Naive thymus-derived CD4-positive, alpha-beta T cell (primary cell): Measurements from ENCODE around the gene FHIT. TPM values are rescaled to one million over a fixed set of nuclear protein-coding genes. Genes with fewer than 3 reads are reported as not detected.

Experiments used
- ATAC-seq: fragments of 150-1000 bp; cut with Tn5 transposase; 2 replicates; pipeline ENCODE4 v1.10.0; 2021; ENCODE audit warnings: mild to moderate bottlenecking, moderate library complexity
- CTCF ChIA-PET: fragments of 350-600 bp; sonication (Branson Sonifier 250); formaldehyde crosslinking; loops from one replicate; lab custom pipeline; 2021; ENCODE audit warnings: antibody characterized with exemption; lab: Charles Lee
- POLR2A ChIA-PET: fragments of 350-600 bp; sonication (Branson Sonifier 250); formaldehyde crosslinking; loops from one replicate; lab custom pipeline; 2021; ENCODE audit warnings: antibody characterized with exemption, inconsistent platforms; lab: Charles Lee
- DNase-seq, 9 donors: peaks; one replicate each; pipeline versions ENCODE4 v3.0.0 to v3.0.0-alpha.2; 2020 to 2022; ENCODE audit warnings: mixed read lengths in 1 of 9
- H3K27ac ChIP-seq: one replicate; pipeline ENCODE4 v1.7.0; 2013; ENCODE audit warnings: mild to moderate bottlenecking, low read depth, low read length, moderate library complexity
- H3K27me3 ChIP-seq, 2 donors: one replicate each; pipeline ENCODE4 v1.7.0; 2013; ENCODE audit warnings: low read length in 2 of 2, mild to moderate bottlenecking in 2 of 2, moderate library complexity in 2 of 2; ENCODE audit not compliant: control insufficient read depth in 2 of 2, insufficient read depth in 2 of 2
- H3K36me3 ChIP-seq, 3 experiments: 1 replicate in 2 of 3; 2 replicates in 1 of 3; pipeline ENCODE4 v1.7.0; 2013; ENCODE audit warnings: low read length in 3 of 3, mild to moderate bottlenecking in 3 of 3, moderate library complexity in 1 of 3; ENCODE audit not compliant: insufficient read depth in 3 of 3, control insufficient read depth in 2 of 3
- H3K4me1 ChIP-seq, 2 donors: one replicate each; pipeline ENCODE4 v1.7.0; 2013; ENCODE audit warnings: low read length in 2 of 2, mild to moderate bottlenecking in 2 of 2, moderate library complexity in 1 of 2; ENCODE audit not compliant: control insufficient read depth in 2 of 2, insufficient read depth in 2 of 2
- H3K4me3 ChIP-seq: 2 replicates; pipeline ENCODE4 v1.7.0; 2013; ENCODE audit warnings: mild to moderate bottlenecking, low read length
- H3K9me3 ChIP-seq, 3 experiments: 1 replicate in 2 of 3; 2 replicates in 1 of 3; pipeline ENCODE4 v1.7.0; 2013; ENCODE audit warnings: low read length in 3 of 3; ENCODE audit not compliant: control insufficient read depth in 2 of 3
- H3K27ac Mint-ChIP-seq, 9 donors: one replicate each; pipeline ENCODE4 v1.8.0; 2020 to 2022; ENCODE audit warnings: mixed read lengths in 9 of 9, mild to moderate bottlenecking in 8 of 9, moderate library complexity in 5 of 9, inconsistent platforms in 2 of 9
- H3K27me3 Mint-ChIP-seq, 5 donors: one replicate each; pipeline ENCODE4 v1.8.0; 2021 to 2022; ENCODE audit warnings: mixed read lengths in 5 of 5, mild to moderate bottlenecking in 1 of 5
- H3K36me3 Mint-ChIP-seq, 5 donors: one replicate each; pipeline ENCODE4 v1.8.0; 2020 to 2022; ENCODE audit warnings: mixed read lengths in 5 of 5, mild to moderate bottlenecking in 3 of 5, inconsistent platforms in 1 of 5
- H3K4me1 Mint-ChIP-seq, 7 donors: one replicate each; pipeline ENCODE4 v1.8.0; 2020 to 2022; ENCODE audit warnings: mixed read lengths in 7 of 7, mild to moderate bottlenecking in 3 of 7, inconsistent platforms in 1 of 7
- H3K4me3 Mint-ChIP-seq, 10 donors: one replicate each; pipeline ENCODE4 v1.8.0; 2020 to 2022; ENCODE audit warnings: mild to moderate bottlenecking in 10 of 10, mixed read lengths in 10 of 10, moderate library complexity in 6 of 10, inconsistent platforms in 2 of 10
- H3K9me3 Mint-ChIP-seq, 11 donors: one replicate each; pipeline ENCODE4 v1.8.0; 2020 to 2022; ENCODE audit warnings: mixed read lengths in 11 of 11, mild to moderate bottlenecking in 4 of 11, inconsistent platforms in 1 of 11, moderate library complexity in 1 of 11
- intact Hi-C, 2 donors: fragments of 100-400 bp; cut with micrococcal nuclease; formaldehyde crosslinking; loops; one replicate each; pipeline ENCODE4 v1.15.1; 2023
- polyA plus RNA-seq, 2 donors: library from polyadenylated mRNA; unstranded; fragments of 300-500 nt; fragmentation: Illumina TruSeq; gene quantifications; one replicate each; pipeline ENCODE4 v1.2.3, GENCODE V29; 2021
- total RNA-seq, 6 experiments: library from RNA in 5 of 6; stranded (reverse) in 5 of 6; gene quantifications; 1 replicate in 5 of 6; 2 replicates in 1 of 6; pipeline ENCODE4 v1.2.3 and lab custom pipeline; 2021 to 2026

Gene FHIT
- total and polyA plus RNA-seq, 7 experiments from 2014 or later, result 51.2 to 230 (median 152) TPM

DNA sequence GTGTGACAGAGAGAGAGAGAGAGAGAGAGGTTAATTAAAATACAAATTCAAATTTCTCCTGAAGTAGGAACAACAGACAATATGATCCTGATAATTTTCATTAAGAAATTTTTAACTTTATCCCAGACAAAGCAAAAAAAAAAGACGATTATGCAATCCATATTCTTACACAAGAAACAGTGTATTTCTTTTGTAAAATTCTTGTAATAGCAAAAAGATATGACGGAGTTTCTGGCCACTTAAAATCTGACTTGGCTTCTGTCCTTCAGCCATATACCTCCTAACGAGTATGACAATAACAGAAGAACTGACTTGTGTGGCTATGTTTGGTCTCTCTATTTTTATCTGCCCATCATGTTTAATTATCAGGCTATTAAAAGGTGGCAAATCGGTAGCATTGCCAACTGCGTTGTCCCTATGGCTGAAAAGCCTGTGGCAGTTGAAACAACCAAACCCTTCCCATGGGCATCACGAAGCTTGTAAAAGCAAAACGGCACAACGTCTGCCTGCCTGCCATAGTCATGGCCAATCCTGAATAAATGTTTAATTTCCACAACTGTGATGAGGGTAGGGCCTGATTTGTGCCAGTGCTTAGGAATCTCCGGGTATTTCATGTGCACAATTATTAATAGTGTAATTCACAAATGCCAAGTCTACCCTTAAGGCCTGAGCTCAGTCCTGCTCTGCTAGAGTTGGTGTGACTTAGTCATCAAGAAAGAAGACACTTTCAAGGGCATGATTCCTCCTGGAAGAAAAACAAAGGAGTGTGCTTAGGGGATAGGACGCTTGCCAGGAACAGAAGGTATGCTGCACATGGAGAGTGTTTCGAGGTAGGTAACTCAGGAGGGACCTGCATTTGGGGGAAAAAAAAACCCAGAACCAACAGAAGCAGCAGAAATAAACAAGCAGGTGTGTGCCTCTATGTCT, 1090.2 kb downstream of the FHIT start:
- intact Hi-C loops, result no loop called here
- Histone ChIP-seq H3K4me3 (no peak overlapping the region), H3K36me3 (no peaks in the 10 kb centered on the region), H3K27me3 (no peaks in the 10 kb centered on the region), H3K9me3 (no peaks in the 10 kb centered on the region), H3K4me1 (no peaks in the 10 kb centered on the region), H3K27ac (no peak overlapping the region)
- DNase-seq (no peak), ATAC-seq (no peak)
- H3K4me3 Mint-ChIP-seq, result no peak overlapping the region
- ChIA-PET POLR2A (no interaction called here), CTCF (interaction anchor here (0.5 kb wide), 1 partner anchor 12 kb away, joined by 3 read pairs; no protein-coding TSS in a partner anchor)
- H3K36me3 Mint-ChIP-seq, result peaks cover 0 to 2% (median 0%) of the 10 kb centered on the region in 5 donors
- peak overlapping the region in 1 of 9 donors; percentile 13 for H3K27ac Mint-ChIP-seq
- peaks cover 5 to 17% (median 10%) of the 10 kb centered on the region in 7 donors for H3K4me1 Mint-ChIP-seq
- no peaks in the 10 kb centered on the region for H3K27me3 Mint-ChIP-seq
- peaks cover 0 to 9% (median 0%) of the 10 kb centered on the region in 11 donors for H3K9me3 Mint-ChIP-seq

DNA sequence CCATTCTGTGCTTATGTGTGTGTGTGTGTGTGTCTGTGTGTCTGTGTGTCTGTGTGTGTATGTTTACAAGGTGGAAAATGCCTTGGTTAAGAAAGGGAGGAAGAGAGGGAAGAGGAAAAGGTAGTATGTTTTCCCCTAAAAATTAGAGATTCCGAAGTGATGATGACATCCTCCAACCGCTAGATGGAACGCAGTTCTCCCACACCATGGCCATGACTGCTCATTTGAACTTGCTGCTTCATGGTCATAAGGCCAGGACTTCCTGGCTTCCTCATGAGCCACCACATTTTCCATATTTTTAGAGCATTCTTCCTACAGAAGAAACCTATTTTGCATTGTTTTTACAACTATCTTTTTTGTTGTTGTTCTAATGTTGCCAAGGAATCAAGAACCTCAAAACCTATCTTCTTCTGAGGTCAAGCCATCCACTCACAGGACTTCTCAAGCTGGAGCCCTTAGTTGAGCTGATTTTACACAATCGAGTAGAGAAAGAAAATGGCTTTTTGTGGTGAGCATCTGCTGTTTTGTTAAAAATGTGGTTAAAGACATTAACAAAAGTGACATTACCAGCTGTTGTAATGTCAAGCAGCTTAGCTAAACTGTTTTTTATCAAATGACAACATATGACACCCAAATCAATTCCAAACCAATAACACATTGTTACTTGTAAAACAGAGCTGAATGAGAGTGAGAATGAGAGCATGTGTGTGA, 1091.0 kb downstream of the FHIT start:
- Histone ChIP-seq H3K4me1 (no peaks in the 10 kb centered on the region), H3K36me3 (no peaks in the 10 kb centered on the region), H3K27ac (no peak overlapping the region), H3K4me3 (no peak overlapping the region), H3K9me3 (no peaks in the 10 kb centered on the region), H3K27me3 (no peaks in the 10 kb centered on the region)
- peaks cover 0 to 6% (median 0%) of the 10 kb centered on the region in 11 donors for H3K9me3 Mint-ChIP-seq
- no peak overlapping the region for H3K4me3 Mint-ChIP-seq
- no peaks in the 10 kb centered on the region for H3K27me3 Mint-ChIP-seq
- intact Hi-C loops, result no loop called here
- H3K27ac Mint-ChIP-seq, result peak overlapping the region in 2 of 9 donors; percentile 13 to 33
- H3K4me1 Mint-ChIP-seq, result peaks cover 5 to 17% (median 10%) of the 10 kb centered on the region in 7 donors
- peaks cover 0 to 2% (median 0%) of the 10 kb centered on the region in 5 donors for H3K36me3 Mint-ChIP-seq
- ATAC-seq (peak; percentile 18), DNase-seq (no peak)
- ChIA-PET POLR2A (no interaction called here), CTCF (no interaction called here)

DNA sequence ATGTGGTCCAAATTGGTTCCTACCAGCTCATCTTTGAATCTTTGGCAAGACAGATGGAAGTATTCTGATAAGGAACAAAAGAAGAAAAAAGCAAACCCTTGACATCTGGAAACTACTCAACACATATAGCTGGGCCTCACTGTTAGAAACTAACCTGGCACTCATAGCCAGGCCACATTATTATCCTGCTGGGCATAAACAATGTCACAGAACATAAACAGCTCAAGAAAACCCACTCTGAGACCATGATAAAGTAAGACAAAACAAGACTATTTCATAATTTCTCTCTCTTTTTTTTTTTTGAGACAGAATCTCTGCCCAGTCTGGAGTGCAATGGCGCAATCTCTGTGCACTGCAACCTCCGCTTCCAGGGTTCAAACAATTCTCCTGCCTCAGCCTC, 1093.2 kb downstream of the FHIT start:
- Mint-ChIP-seq H3K4me3 (no peak overlapping the region), H3K9me3 (peaks cover 0 to 4% (median 0%) of the 10 kb centered on the region in 11 donors), H3K36me3 (no peaks in the 10 kb centered on the region), H3K27me3 (no peaks in the 10 kb centered on the region), H3K27ac (no peak overlapping the region), H3K4me1 (peaks cover 5 to 17% (median 10%) of the 10 kb centered on the region in 7 donors)
- Histone ChIP-seq H3K9me3 (no peaks in the 10 kb centered on the region), H3K4me1 (no peaks in the 10 kb centered on the region), H3K27me3 (no peaks in the 10 kb centered on the region), H3K36me3 (no peaks in the 10 kb centered on the region), H3K4me3 (no peak overlapping the region), H3K27ac (no peak overlapping the region)
- intact Hi-C loops, result no loop called here
- ChIA-PET POLR2A (interaction anchor here (0.6 to 1.0 kb wide), 3 partner anchors 9 to 398 kb away, joined by 3 to 5 read pairs (median 4); no protein-coding TSS in a partner anchor), CTCF (interaction anchor here (0.6 kb wide), 1 partner anchor 179 kb away, joined by 6 read pairs; no protein-coding TSS in a partner anchor)
- DNase-seq, result no peak
- ATAC-seq, result no peak

DNA sequence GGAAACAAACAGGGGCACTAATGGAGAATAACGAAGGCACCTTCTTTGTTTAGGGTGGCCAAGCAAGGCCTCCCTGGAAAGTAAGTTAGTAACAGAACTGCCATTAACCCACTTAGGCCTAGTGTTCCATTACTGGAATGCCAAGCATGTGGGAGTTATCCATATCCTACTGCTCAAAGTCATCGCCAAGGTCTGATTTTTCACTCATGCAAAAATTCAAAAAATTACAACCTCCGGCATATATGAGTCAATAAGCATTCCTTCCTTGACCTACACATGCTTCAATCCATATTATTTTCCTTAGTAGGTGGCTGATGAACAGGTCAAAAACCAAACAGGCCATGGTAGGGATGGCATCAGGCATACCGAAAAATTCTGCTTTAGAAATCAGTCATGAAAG, 1097.2 kb downstream of the FHIT start:
- CTCF ChIA-PET, result no interaction called here
- Histone ChIP-seq H3K4me3 (no peak overlapping the region), H3K4me1 (no peaks in the 10 kb centered on the region), H3K9me3 (no peaks in the 10 kb centered on the region), H3K27ac (no peak overlapping the region), H3K36me3 (no peaks in the 10 kb centered on the region), H3K27me3 (no peaks in the 10 kb centered on the region)
- H3K4me1 Mint-ChIP-seq, result peaks cover 0 to 3% (median 0%) of the 10 kb centered on the region in 7 donors
- H3K27ac Mint-ChIP-seq, result no peak overlapping the region
- DNase-seq, result no peak
- ATAC-seq, result no peak
- H3K4me3 Mint-ChIP-seq, result no peak overlapping the region
- POLR2A ChIA-PET, result no interaction called here
- no peaks in the 10 kb centered on the region for H3K27me3 Mint-ChIP-seq
- intact Hi-C loops, result no loop called here
- H3K36me3 Mint-ChIP-seq, result peaks cover 0 to 6% (median 0%) of the 10 kb centered on the region in 5 donors
- peaks cover 0 to 8% (median 3%) of the 10 kb centered on the region in 11 donors for H3K9me3 Mint-ChIP-seq

DNA sequence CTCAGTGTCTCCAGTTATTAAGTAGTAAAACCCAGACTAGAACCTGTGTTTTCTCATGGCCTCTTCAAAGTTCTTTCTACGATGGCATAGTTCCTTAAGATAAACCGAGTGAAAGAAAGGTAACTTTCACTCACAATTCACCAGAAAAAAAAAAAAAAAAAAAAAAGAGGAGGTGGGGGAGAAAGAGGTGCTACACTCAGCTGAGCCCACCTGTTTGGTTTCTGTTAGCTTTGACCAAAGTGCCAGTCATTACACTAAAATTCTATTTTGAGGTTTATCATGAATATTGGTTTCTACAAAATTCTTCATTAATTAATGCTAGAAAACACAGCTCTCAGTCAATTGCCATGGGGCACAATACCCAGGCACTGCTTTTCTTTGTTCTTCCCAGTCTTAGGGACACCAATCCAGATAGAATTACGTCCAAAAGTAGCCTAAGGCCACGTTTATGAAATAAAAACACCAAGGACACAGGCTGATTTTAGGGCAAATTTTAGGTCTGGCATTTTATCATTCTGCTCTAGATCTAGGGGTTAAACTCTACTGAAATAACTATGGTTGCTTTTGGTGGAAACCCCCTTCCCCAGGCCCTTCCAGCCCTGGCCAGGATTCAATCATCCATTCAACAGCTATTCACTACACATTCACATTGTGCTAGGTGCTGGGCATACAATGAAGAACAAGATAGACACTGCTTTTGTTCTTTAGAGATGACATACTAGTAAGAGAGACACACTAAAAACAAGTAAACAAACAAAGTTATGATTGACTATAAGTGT, 1097.8 kb downstream of the FHIT start:
- no peak overlapping the region for H3K4me3 Mint-ChIP-seq
- Histone ChIP-seq H3K4me3 (no peak overlapping the region), H3K27ac (no peak overlapping the region), H3K4me1 (no peaks in the 10 kb centered on the region), H3K36me3 (no peaks in the 10 kb centered on the region), H3K27me3 (no peaks in the 10 kb centered on the region), H3K9me3 (no peaks in the 10 kb centered on the region)
- peaks cover 0 to 3% (median 0%) of the 10 kb centered on the region in 7 donors for H3K4me1 Mint-ChIP-seq
- ChIA-PET POLR2A (no interaction called here), CTCF (no interaction called here)
- ATAC-seq, result no peak
- DNase-seq, result no peak
- peaks cover 0 to 8% (median 2%) of the 10 kb centered on the region in 11 donors for H3K9me3 Mint-ChIP-seq
- intact Hi-C loops, result no loop called here
- no peak overlapping the region for H3K27ac Mint-ChIP-seq
- H3K27me3 Mint-ChIP-seq, result no peaks in the 10 kb centered on the region
- peaks cover 0 to 6% (median 0%) of the 10 kb centered on the region in 5 donors for H3K36me3 Mint-ChIP-seq

DNA sequence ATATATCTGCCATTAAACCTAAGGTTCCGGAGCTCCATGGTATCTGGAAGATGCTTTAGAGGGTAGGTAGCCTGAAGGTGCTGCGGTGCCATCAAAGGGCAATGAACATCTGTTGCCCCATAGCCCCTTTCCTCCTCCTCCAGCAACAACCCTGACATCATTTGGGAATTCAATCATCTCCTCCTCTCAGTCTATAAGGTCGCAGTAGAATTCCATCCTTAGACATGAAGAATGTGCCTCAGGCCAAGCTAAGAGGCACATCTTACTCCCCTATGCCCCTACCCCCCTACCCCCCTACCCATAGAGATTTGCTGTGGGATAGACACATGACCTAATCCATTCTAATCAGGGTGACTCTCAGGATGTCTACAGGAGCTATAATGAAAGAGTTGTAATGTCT, 1101.8 kb downstream of the FHIT start:
- Mint-ChIP-seq H3K36me3 (peaks cover 0 to 6% (median 2%) of the 10 kb centered on the region in 5 donors), H3K27me3 (no peaks in the 10 kb centered on the region), H3K4me3 (no peak overlapping the region), H3K27ac (no peak overlapping the region), H3K9me3 (peaks cover 0 to 8% (median 0%) of the 10 kb centered on the region in 11 donors), H3K4me1 (peaks cover 0 to 13% (median 9%) of the 10 kb centered on the region in 7 donors)
- no peak overlapping the region for H3K4me3 ChIP-seq
- intact Hi-C loops, result no loop called here
- CTCF ChIA-PET, result no interaction called here
- ATAC-seq (no peak), DNase-seq (no peak)
- H3K27me3 ChIP-seq, result no peaks in the 10 kb centered on the region
- H3K36me3 ChIP-seq, result no peaks in the 10 kb centered on the region
- no peak overlapping the region for H3K27ac ChIP-seq
- H3K9me3 ChIP-seq, result no peaks in the 10 kb centered on the region
- peaks cover 0 to 4% of the 10 kb centered on the region in 2 donors for H3K4me1 ChIP-seq
- POLR2A ChIA-PET, result no interaction called here
